Activated naive CD8-positive, alpha-beta T cell treated with anti-CD3 and anti-CD28 coated beads for 36 hours (primary cell): ENCODE measurements around the gene GATAD2B. TPM values are rescaled to one million over a fixed set of nuclear protein-coding genes. Genes with fewer than 3 reads are reported as not detected.
A peak's percentile ranks its signal among the peaks of the same experiment; 100 is the strongest.

ENCODE experiments used
- DNase-seq: peaks from one replicate; pipeline ENCODE4 v3.0.0; 2021
- H3K27ac Mint-ChIP-seq: one replicate; pipeline ENCODE4 v1.8.0; 2022; ENCODE audit warnings: mild to moderate bottlenecking, moderate library complexity, mixed read lengths
- H3K27me3 Mint-ChIP-seq: one replicate; pipeline ENCODE4 v1.8.0; 2022; ENCODE audit warnings: mild to moderate bottlenecking, mixed read lengths
- H3K36me3 Mint-ChIP-seq: one replicate; pipeline ENCODE4 v1.8.0; 2021; ENCODE audit warnings: mild to moderate bottlenecking, mixed read lengths
- H3K4me1 Mint-ChIP-seq: one replicate; pipeline ENCODE4 v1.8.0; 2021; ENCODE audit warnings: mixed read lengths
- H3K4me3 Mint-ChIP-seq: one replicate; pipeline ENCODE4 v1.8.0; 2022; ENCODE audit warnings: mild to moderate bottlenecking, moderate library complexity, mixed read lengths
- H3K9me3 Mint-ChIP-seq: one replicate; pipeline ENCODE4 v1.8.0; 2022; ENCODE audit warnings: mixed read lengths
- total RNA-seq, 2 experiments: library from RNA; stranded (reverse); gene quantifications; one replicate each; pipeline ENCODE4 v1.2.3, GENCODE V29; 2021

Gene GATAD2B
- total RNA-seq, 2 experiments from 2014 or later: 49.4 to 53.1 TPM

DNA sequence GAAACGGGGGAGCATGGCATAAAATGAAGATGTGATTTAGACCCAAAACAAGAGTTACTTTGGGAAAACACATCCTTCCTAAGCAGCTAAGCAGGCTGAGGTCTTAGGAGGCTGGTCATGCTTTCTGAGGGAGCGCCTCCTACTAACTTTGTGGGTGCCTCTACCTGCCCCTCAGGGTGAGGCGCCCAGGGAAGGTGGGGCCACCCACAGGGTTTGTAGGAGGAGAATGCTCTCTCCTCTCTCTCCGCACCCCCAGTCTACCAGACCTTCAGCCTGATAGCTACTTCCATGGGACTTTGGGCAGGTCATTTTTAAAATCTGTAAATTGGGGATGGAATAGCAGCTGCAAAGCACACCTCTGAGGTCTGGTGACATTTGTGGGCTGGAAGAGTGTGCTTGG lies 123.8 kb downstream of the GATAD2B start:
- peaks cover 12% of the 10 kb centered on the region for H3K36me3 Mint-ChIP-seq
- no peaks in the 10 kb centered on the region for H3K27me3 Mint-ChIP-seq
- H3K9me3 Mint-ChIP-seq: no peaks in the 10 kb centered on the region
- peaks cover 19% of the 10 kb centered on the region for H3K4me1 Mint-ChIP-seq
- H3K4me3 Mint-ChIP-seq: no peak overlapping the region
- DNase-seq: no peak
- H3K27ac Mint-ChIP-seq: no peak overlapping the region

DNA sequence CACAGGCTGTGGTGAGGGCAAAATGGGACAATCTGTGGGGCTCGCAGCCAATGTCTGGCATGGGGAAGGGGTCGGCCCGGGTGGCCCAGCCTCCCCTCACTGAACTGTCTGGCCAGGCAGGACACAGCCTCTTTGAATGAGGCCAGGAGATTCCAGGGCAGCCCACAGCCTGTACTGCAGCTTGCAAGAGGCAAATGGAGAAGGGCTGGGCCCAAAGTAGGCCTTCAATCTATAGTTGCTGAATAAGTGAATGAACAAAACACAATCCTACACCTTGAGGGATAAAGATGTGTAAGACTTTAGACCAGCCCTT lies 124.3 kb downstream of the GATAD2B start:
- H3K27ac Mint-ChIP-seq: no peak overlapping the region
- H3K4me1 Mint-ChIP-seq: peaks cover 13% of the 10 kb centered on the region
- H3K36me3 Mint-ChIP-seq: peaks cover 7% of the 10 kb centered on the region
- H3K9me3 Mint-ChIP-seq: no peaks in the 10 kb centered on the region
- no peak for DNase-seq
- H3K4me3 Mint-ChIP-seq: no peak overlapping the region
- no peaks in the 10 kb centered on the region for H3K27me3 Mint-ChIP-seq

DNA sequence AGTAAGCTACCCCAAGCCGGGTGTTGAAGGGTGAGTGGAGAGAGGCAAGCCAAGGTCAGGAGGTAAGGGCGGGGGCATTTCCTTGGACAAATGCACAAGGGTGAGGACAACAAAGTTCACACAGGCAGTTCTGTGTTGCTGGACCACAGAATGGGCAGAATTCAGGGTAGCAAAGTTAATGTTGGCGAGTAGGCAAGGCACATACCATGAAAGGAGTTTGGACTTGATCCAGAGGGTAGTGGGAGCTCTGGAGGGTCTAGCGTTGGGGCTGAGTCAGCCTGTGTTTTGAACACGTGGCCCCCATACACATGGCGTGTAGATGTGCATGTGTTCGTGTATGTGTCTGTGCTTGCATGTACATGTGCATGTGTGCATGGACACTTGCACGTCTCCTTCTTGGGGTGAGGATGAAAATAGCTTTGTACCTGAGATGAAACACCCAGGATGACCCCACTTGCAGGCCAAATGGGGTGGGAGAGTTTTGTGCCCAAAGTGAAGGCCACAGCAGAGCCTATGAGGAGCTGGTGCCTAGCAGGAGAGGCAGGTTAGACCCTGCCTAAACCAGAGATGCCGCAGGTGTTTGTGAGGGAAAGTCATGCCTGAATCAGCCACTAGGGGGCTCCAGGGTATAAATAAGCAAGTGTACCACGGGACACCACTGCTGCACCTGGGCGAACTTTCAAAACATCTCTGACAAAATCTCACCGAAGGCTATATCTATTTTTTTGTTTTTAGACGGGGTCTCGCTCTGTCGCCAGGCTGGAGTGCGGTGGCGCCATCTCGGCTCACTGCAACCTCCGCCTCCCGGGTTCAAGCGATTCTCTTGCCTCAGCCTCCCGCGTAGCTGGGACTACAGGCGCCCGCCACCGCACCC lies 125.7 kb downstream of the GATAD2B start:
- peaks cover 13% of the 10 kb centered on the region for H3K4me1 Mint-ChIP-seq
- no peak overlapping the region for H3K27ac Mint-ChIP-seq
- no peaks in the 10 kb centered on the region for H3K9me3 Mint-ChIP-seq
- H3K4me3 Mint-ChIP-seq: no peak overlapping the region
- no peaks in the 10 kb centered on the region for H3K36me3 Mint-ChIP-seq
- DNase-seq: peak; percentile 74
- H3K27me3 Mint-ChIP-seq: no peaks in the 10 kb centered on the region

DNA sequence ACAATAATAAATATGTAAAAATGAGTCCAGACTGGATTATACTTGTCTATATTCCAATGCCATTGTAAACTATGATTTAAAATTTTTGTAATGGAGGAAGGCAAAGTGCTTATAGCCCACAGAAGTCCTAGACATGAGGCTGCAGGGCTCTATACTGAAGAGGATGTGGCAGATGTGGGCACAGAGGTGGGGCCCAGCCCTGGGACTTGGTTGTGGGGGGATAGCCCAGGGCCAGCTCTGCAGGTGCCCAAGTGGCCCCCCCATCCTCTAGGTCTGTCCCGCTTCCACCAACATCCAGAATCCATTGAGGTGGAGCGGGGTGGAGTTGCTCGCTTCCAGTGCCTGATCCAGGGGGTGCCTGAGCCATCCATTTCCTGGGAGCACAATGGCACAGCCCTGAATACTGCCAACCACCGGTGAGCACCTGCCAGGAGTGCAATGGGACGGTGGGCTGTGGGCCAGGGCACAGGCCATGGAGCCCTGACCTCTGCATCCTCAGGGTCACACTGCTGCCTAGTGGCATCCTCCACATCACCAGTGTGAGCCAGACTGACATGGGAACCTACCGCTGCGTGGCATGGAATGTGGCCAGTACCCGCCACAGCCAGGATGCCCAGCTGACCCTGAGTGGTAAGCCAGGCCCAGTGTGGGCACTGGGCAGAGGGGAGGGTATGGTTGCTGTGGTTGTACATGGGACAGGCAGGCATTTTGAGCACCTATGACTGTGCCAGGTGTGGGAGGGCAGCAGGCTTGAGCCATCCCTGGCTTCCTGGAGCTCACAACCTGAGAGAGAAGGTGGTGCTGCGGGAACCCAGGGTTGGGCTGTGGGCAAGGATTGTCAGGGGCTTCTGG lies 126.6 kb downstream of the GATAD2B start:
- no peak for DNase-seq
- Mint-ChIP-seq H3K9me3 (no peaks in the 10 kb centered on the region), H3K4me3 (no peak overlapping the region), H3K27me3 (no peaks in the 10 kb centered on the region), H3K36me3 (no peaks in the 10 kb centered on the region), H3K4me1 (peaks cover 21% of the 10 kb centered on the region), H3K27ac (no peak overlapping the region)

DNA sequence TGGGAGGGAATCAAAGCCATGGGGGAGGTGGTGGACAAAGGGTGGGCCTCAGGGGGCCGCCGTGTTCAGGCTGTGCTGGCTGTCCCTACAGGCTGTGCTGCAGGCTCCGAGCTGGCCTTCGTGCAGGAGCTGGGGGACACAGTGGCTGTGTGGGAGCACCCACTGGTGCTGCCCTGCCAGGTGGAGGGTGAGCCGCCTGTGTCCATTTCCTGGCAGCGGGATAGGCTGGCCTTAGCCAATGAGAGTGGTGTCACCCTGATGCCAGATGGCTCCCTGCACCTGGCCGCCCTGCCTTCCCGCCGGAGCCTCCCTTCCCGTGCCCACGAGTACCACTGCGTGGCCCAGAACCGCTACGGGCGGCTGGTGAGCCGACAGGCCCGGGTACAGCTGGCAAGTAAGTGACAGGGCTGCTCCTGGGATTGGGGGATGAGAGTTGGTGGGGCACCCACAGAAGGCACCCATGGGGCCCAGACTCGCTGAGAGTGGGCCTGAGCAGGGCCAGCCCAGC lies 127.4 kb downstream of the GATAD2B start:
- Mint-ChIP-seq H3K4me3 (no peak overlapping the region), H3K4me1 (peaks cover 29% of the 10 kb centered on the region), H3K9me3 (no peaks in the 10 kb centered on the region), H3K27me3 (no peaks in the 10 kb centered on the region), H3K36me3 (no peaks in the 10 kb centered on the region), H3K27ac (no peak overlapping the region)
- DNase-seq: no peak

DNA sequence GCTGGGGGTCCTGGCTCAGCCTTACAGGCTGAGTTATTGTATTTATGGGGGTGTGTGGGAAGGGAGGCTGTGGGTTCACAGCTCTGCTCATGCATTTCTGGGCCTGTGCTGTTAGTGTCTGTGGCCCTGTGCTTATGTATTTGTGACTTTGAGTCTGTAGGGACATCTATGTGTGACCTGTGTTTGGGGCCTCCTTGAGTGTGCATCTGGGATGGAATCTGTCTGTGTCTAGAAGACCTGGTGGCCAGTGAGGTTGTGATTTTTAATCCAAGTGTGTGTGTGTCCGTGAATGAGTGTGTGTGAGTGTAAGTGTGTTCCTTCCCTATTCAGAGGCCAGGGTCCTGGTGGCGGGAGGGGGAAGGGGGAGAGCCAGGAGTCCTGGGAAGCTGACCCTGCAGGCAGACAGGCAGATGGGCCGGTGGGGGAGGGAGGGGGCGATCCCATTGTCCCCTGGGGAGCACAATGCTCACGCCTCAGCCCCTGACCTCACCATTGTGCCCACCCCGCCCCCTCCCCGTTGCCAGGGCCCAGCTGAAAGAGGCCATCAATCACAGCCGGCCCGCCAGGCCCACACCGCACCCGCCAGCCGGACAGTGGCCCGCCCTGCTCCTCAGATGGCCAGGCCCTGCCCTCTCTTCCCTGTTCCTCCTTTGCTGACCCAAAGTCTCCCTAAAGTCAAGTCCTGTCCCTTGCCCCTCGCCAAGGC lies 128.0 kb downstream of the GATAD2B start:
- DNase-seq: no peak
- Mint-ChIP-seq H3K27ac (no peak overlapping the region), H3K27me3 (no peaks in the 10 kb centered on the region), H3K9me3 (no peaks in the 10 kb centered on the region), H3K4me3 (no peak overlapping the region), H3K4me1 (peaks cover 35% of the 10 kb centered on the region), H3K36me3 (peaks cover 1% of the 10 kb centered on the region)

DNA sequence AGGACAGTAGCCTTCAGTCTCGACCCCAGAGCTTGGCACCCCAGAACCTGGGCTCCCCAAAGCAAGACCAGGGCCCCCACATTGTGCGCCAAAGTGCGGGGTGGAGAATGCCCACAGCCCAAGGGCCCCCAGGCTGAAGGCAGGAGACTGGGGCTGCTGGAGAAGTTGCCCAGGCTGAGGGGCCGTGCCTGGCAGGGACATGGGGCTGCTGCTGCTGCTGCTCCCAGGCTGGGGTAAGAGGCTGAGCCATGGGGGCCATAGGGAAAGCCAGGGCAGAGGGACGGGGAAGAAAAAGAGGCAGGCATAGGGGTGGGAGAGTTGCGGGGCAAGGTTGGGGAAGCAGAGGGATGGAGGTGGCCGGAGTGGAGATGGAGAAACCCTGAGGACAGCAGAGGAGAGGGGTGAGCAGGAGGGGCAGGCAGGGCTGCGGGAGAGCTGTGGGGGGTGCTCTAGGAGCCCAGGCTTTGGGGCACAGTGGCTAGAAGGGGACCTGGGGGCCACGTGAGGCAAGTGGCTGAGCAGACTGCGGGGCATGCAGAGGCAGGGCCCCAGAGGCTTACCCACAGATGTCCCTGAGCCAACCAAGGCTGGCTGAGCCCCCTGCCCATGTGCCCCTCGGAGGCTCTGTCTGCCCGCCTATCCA lies 128.7 kb downstream of the GATAD2B start:
- H3K4me3 Mint-ChIP-seq: no peak overlapping the region
- H3K4me1 Mint-ChIP-seq: peaks cover 39% of the 10 kb centered on the region
- no peak for DNase-seq
- no peak overlapping the region for H3K27ac Mint-ChIP-seq
- no peaks in the 10 kb centered on the region for H3K9me3 Mint-ChIP-seq
- H3K36me3 Mint-ChIP-seq: peaks cover 2% of the 10 kb centered on the region
- no peaks in the 10 kb centered on the region for H3K27me3 Mint-ChIP-seq

DNA sequence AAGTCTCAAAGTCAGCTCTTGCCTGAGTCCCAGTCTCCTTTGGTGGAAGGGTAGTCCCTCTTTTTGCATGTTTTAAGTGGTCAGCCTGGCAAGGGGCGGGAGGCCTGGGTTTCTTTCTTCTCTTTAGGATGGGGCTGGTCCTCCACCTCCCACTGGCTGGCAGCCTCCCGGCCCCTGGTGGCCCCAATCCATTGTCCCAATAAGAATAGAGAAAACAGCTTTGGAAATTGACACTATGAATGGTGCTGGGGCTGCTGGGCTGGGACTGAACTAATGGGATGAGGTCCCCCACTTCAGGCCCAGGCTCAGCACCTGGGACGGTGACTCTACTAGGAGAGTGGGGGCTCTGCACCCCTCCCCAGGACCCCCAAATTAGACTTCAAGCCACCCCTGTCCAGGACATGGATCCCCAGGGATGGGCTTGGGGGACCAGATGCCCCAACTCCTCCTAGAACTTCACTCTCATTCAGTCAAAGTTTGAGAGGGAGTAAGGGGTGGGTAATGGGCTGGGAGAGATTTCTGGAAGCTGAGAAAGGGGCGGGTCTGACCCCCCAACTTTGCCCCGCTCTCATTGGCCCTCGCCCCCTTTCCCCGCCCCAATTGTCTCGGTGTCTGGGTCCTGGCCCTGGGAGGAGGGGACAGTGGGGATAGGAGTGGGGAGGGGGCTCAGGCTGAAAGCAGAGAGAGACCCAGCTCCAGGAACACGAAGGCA lies 129.4 kb downstream of the GATAD2B start:
- Mint-ChIP-seq H3K27ac (no peak overlapping the region), H3K4me3 (no peak overlapping the region), H3K27me3 (peaks cover 4% of the 10 kb centered on the region), H3K36me3 (peaks cover 2% of the 10 kb centered on the region), H3K9me3 (no peaks in the 10 kb centered on the region), H3K4me1 (peaks cover 42% of the 10 kb centered on the region)
- no peak for DNase-seq

DNA sequence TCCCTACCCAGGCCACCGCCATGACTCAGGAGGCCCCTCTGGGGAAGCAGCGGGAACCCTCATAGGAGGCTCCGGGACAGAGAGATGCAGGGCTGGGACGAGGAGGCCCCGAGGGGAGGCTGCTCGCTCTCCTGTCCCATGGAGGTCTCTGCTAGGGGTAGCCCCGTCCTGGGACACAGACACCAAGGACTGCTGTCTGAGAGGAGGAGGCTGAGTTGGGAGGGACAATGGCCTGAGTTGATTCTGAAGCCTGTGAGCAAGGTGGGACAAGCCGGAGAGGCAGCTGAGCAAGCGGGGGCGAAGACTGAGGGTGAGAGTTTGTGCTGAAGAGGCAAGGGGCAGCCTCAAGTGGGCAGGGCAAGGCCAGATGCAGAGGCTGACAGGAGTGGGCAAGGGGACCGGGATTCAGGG lies 130.1 kb downstream of the GATAD2B start:
- DNase-seq: no peak
- Mint-ChIP-seq H3K36me3 (peaks cover 2% of the 10 kb centered on the region), H3K27me3 (peaks cover 8% of the 10 kb centered on the region), H3K27ac (no peak overlapping the region), H3K4me3 (no peak overlapping the region), H3K9me3 (no peaks in the 10 kb centered on the region), H3K4me1 (peaks cover 42% of the 10 kb centered on the region)

DNA sequence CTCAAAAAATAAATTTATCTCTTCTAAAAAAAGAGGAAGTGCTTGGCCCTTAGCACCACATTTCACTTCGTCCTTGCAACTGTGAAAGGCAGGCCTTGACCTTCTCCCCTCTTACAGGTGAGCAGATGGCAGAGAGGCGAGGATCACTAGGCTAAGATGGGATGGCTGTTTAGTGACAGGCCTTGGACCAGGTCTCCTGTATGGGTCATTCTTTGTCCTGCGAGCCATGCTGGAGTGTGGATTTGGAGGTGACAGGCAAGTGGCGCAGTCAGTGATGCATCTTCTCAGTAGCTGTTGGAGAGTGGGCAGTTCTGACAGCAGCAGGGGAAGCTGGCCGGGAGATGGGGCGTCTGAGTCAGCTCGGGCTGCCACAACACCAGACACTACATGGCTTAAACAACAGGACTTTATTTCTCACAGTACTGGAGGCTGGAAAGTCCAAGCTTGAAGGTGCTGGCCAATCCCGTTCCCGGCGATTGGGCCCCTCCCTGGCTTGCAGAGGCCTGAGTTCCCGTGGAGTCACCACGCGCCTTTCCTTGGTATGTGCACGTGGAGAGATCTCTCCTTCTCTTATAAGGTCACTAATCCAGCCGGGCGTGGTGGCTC lies 131.0 kb downstream of the GATAD2B start:
- H3K27me3 Mint-ChIP-seq: peaks cover 8% of the 10 kb centered on the region
- H3K36me3 Mint-ChIP-seq: peaks cover 2% of the 10 kb centered on the region
- peaks cover 36% of the 10 kb centered on the region for H3K4me1 Mint-ChIP-seq
- no peaks in the 10 kb centered on the region for H3K9me3 Mint-ChIP-seq
- H3K4me3 Mint-ChIP-seq: peak overlapping the region; percentile 20
- peak; percentile 35 for DNase-seq
- peak overlapping the region; percentile 87 for H3K27ac Mint-ChIP-seq

DNA sequence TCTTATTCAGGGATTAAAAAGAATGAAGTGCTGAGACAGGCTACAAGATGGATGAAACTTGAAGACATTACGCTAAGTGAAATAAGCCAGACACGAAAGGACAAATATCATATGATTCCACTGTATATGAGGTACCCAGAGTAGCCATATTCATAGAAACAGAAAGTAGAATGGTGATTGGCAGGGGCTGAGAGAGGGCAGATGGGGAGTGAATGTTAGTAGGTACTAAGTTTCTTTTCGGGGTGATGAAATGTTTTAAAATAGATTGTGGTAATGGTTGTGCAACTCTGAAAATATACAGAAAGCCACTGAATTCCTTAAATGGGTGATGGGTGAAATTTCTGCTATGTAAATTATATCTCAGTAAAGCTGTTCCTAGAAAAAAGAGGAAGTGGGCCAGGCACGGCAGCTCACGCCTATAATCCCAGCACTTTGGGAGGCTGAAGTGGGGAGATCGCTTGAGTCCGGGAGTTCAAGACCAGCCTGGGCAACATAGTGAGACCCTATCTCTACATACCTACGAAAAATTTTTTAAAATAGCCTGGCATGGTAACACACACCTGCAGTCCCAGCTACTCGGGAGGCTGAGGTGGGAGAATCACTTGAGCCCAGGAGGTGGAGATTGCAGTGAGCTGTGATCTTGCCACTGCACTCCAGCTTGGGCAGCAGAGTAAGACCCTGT lies 131.7 kb downstream of the GATAD2B start:
- DNase-seq: no peak
- peaks cover 2% of the 10 kb centered on the region for H3K36me3 Mint-ChIP-seq
- peak overlapping the region; percentile 87 for H3K27ac Mint-ChIP-seq
- peak overlapping the region; percentile 20 for H3K4me3 Mint-ChIP-seq
- H3K27me3 Mint-ChIP-seq: peaks cover 8% of the 10 kb centered on the region
- H3K9me3 Mint-ChIP-seq: no peaks in the 10 kb centered on the region
- peaks cover 31% of the 10 kb centered on the region for H3K4me1 Mint-ChIP-seq

DNA sequence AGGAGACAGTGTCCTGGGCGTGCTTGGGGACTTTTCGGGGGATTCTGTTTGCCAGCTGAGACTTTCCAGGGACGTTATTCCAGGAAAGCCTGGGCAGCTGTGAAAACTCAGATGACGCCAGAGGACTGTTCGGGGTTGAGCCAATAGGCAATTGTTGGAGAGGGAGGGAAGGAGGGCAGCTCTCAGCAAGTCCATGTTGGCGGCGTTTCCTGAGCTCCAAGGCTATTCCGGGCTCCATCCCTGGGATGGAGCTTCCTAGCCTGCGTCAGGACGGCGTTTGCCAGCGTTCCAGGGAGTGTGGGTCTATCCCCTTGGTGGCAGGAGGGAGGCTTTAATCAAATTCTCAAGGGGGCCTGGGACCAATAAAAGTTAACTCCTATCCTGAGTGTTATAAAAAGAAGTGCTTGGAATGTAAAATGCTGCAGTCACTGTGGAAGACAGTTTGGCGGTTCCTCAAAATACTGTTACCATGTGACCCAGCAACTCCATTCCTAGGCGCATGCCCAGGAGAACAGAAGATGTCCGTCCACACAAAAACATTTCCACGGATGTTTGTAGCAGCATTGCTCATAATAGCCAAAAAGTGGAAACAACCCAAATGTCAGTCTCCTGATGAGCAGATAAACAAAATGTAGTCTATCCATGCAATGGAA lies 132.3 kb downstream of the GATAD2B start:
- H3K4me1 Mint-ChIP-seq: peaks cover 31% of the 10 kb centered on the region
- DNase-seq: no peak
- peaks cover 8% of the 10 kb centered on the region for H3K27me3 Mint-ChIP-seq
- H3K4me3 Mint-ChIP-seq: peak overlapping the region; percentile 70
- H3K36me3 Mint-ChIP-seq: peaks cover 2% of the 10 kb centered on the region
- H3K9me3 Mint-ChIP-seq: no peaks in the 10 kb centered on the region
- H3K27ac Mint-ChIP-seq: peak overlapping the region; percentile 87

DNA sequence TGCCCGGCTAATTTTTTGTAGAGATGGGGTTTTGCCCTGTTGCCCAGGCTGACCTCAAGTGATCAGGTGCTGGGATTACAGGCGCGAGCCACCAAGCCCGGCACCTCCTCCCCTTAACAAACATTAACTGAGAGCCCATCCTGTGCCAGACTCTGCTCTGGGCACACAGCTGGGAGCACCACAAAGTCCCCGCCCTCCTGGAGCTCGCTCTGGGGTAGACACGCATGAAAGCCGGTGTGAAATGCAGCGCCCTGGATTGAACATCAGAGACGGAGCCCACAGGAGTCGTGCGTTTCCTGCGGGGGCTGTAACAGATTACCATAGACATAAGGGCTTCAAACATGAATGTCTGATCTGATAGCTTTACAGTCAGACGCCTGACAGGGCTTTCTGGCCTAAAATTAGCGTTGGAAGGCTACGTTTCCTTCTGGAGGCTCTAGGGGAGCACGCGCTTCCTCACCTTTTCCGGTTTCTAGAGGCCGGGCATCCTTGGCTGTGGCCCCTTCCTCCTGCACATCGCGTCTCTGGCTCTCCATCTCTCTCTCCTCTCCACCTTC lies 133.2 kb downstream of the GATAD2B start:
- Mint-ChIP-seq H3K36me3 (peaks cover 2% of the 10 kb centered on the region), H3K4me1 (peaks cover 30% of the 10 kb centered on the region), H3K9me3 (no peaks in the 10 kb centered on the region), H3K27ac (peak overlapping the region; percentile 87), H3K4me3 (peak overlapping the region; percentile 70), H3K27me3 (peaks cover 8% of the 10 kb centered on the region)
- DNase-seq: no peak
